Left kidney (tissue), 8 donors: ENCODE data around the gene HSBP1L1. TPM values are rescaled to one million over a fixed set of nuclear protein-coding genes. Genes with fewer than 3 reads are reported as not detected.

Source experiments
- DNase-seq: peaks from one replicate; pipeline ENCODE4 v3.0.0-alpha.2; 2013
- long read RNA-seq, 8 donors: transcript quantifications; one replicate each; lab custom pipeline, GENCODE V29; 2026
- polyA plus RNA-seq: library from polyadenylated mRNA; unstranded; fragments of 120-200 nt; gene quantifications from one replicate; pipeline ENCODE4 v1.2.1, GENCODE V29; 2013; ENCODE audit not compliant: insufficient read length

The HSBP1L1 gene
- 25.5 TPM for polyA plus RNA-seq
- long read RNA-seq, donor 1, transcript HSBP1L1-204 (1 exons, 775 nt) = major isoform, 33 of 46 reads
- long read RNA-seq, donor 1, transcript HSBP1L1-202 (2 exons, 1,057 nt) = minor isoform, 6 of 46 reads
- long read RNA-seq, donor 1, partial matches to known transcripts = 0 of 46 reads
- long read RNA-seq, donor 1, other reads (novel, unspliced or antisense) = 0 of 46 reads
- long read RNA-seq, donor 2, transcript HSBP1L1-201 (4 exons, 771 nt) = minor isoform, 6 of 175 reads
- long read RNA-seq, donor 2, transcript HSBP1L1-204 (1 exons, 775 nt) = major isoform, 25 of 175 reads
- long read RNA-seq, donor 2, partial matches to known transcripts = 130 of 175 reads
- long read RNA-seq, donor 2, other reads (novel, unspliced or antisense) = 12 of 175 reads
- long read RNA-seq, donor 3, transcript HSBP1L1-204 (1 exons, 775 nt) = major isoform, 12 of 15 reads
- long read RNA-seq, donor 3, partial matches to known transcripts = 0 of 15 reads
- long read RNA-seq, donor 3, other reads (novel, unspliced or antisense) = 0 of 15 reads
- long read RNA-seq, donor 4, partial matches to known transcripts = 0 of 4 reads
- long read RNA-seq, donor 4, other reads (novel, unspliced or antisense) = 0 of 4 reads
- long read RNA-seq, donor 5, transcript HSBP1L1-204 (1 exons, 775 nt) = major isoform, 22 of 39 reads
- long read RNA-seq, donor 5, transcript HSBP1L1-201 (4 exons, 771 nt) = minor isoform, 9 of 39 reads
- long read RNA-seq, donor 5, partial matches to known transcripts = 0 of 39 reads
- long read RNA-seq, donor 5, other reads (novel, unspliced or antisense) = 5 of 39 reads
- long read RNA-seq, donor 6, transcript HSBP1L1-204 (1 exons, 775 nt) = major isoform, 23 of 33 reads
- long read RNA-seq, donor 6, transcript HSBP1L1-201 (4 exons, 771 nt) = minor isoform, 7 of 33 reads
- long read RNA-seq, donor 6, partial matches to known transcripts = 0 of 33 reads
- long read RNA-seq, donor 6, other reads (novel, unspliced or antisense) = 0 of 33 reads
- long read RNA-seq, donor 7, transcript HSBP1L1-201 (4 exons, 771 nt) = minor isoform, 13 of 58 reads
- long read RNA-seq, donor 7, transcript HSBP1L1-204 (1 exons, 775 nt) = major isoform, 33 of 58 reads
- long read RNA-seq, donor 7, partial matches to known transcripts = 0 of 58 reads
- long read RNA-seq, donor 7, other reads (novel, unspliced or antisense) = 6 of 58 reads
- long read RNA-seq, donor 8, transcript HSBP1L1-204 (1 exons, 775 nt) = major isoform, 9 of 102 reads
- long read RNA-seq, donor 8, partial matches to known transcripts = 84 of 102 reads
- long read RNA-seq, donor 8, other reads (novel, unspliced or antisense) = 5 of 102 reads

GRCh38 chr18:79964330-79965118, at the start of gene HSBP1L1:
TSS of gene HSBP1L1 (plus strand) at chr18:79964643. CDS start at chr18:79964736, 93 bp downstream.
- DNase-seq = peak; percentile 57

- DNase-seq = no peak
These were observed 49.0 kb upstream of the HSBP1L1 start for GRCh38 chr18:79915161-79916127.

- no peak for DNase-seq
These were observed 48.3 kb upstream of the HSBP1L1 start for GRCh38 chr18:79916128-79916494.

DNA sequence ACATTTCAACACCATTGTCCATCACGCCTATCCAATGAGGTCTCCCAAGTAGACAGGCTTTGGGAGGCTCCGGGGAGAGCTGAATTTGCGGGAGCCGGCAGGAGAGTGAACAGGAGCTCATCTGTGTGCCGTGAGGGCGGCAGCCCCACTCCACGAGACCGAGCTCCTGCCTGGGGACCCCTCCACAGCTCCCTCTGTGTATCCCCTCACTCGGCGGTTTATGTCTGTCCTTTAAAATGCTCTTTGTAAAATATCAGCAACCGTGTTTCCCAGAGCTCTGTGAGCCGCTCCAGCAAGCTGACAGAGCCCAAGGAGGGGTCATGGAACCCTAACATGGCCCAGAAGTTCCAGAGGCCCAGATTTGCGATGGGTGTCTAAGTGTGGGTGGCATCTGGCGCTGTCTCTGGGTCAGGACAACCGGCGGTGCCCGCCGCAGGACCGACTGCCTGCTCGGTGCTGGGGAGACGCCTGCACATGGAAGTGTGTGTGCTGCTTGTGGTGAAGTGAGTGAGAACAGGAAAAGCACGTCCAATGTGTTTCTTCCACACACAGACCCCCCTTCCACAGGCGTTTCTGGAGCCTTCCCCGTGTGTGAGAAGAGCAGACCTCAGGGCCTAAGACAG, 47.8 kb upstream of the HSBP1L1 start:
- DNase-seq = no peak

GRCh38 chr18:79917169-79917852, 47.1 kb upstream of the HSBP1L1 start:
- DNase-seq = no peak

GRCh38 chr18:79917853-79918614, 46.4 kb upstream of the HSBP1L1 start:
- DNase-seq = no peak

DNA sequence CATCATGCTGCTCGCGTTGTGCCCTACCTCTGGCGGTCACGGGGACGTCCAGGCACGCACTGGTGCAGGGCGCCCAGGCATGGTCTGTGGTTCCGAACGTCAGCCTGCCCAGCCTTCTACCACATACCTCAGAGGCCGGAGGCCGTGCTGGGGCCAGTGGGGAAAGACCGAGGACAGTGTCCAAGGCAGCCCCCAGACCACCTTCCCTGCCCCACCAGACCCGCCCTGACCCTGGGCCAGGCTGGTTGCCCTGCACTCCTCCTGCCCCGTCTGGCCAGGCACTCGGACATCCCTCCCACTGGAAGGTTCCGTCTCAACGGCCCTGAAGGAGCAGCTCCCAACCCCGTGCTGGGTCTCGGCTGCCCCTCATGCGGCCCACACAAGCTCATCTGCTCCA, 45.8 kb upstream of the HSBP1L1 start:
- DNase-seq = no peak

- DNase-seq = no peak
These were observed 45.4 kb upstream of the HSBP1L1 start for GRCh38 chr18:79919089-79919488.

DNA sequence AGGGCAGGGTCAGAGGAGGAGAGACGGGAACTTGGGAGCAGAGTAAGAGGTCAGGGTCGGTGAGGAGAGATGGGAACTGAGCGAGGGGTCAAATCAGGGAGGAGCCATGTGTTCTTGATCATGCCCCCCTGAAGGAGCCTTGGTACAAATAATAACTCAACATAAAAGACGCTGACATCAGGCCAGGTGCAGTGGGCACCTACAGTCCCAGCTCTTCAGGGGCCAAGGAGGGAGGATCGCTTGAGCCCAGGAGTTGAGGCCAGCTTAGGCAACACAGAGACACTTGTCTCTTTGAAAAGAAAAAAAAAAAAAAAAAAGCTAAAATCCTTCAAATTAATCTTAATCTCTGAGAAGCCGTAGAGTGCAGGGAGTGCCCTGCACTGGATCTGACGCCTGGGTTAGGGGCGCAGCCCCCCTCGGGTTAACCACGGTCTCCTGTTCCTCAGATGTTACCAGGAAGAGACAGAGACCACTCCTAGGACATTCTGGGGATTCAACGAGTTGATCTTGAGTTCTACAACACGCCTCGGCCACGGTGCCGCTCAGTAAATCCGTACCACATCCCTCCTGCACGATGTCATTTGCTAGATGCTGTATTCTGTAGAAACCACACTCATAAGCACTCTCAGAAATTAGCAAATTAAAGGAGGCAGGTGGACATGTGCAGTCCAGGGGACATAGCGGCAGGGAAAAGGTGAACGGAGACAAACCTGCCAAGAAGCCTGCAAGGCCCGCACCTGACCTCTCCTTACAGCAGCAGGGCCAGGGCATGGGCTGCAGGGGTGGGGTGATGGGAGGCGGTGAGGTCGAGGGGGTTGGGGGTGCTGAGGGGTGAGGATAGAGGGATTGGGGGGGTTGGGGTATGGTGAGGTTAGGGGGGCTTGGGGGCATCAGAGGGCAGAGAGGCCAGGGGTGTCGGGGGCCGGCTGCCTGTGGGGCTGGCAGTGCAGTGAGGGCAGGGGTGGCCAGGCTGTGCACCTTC, 42.2 kb upstream of the HSBP1L1 start:
- no peak for DNase-seq

GRCh38 chr18:79922971-79923411, 41.5 kb upstream of the HSBP1L1 start:
- DNase-seq = no peak

DNA sequence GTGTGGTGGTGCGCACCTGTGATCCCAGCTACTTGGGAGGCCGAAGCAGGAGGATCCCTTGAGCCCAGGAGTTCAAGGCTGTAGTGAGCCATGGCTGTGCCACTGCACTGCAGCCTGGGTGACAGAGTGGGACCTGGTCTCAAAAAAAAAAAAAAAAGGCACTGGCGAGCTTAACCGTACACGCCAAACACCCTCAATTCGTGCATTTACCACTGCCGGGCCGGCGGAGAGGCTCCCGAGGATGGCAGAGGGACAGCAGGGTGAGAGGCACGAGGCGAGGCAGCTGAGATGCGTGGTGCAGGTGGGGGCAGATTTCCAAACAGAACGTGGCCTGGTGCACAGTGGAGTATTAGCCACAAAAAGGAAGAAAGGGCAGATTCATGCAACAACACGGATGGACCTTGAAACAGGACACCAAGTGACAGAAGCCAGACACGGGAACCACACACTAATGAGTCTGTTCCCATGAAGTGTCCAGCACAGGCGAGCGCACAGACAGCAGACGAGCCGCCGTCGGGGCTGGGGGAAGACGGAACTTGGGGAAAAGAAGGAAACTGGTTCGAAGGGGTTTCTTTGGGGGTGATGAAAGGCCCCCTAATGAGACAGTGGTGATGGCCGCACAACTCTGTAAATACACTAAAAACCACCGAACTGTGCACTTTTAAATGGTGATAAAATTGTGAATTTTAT, 40.4 kb upstream of the HSBP1L1 start:
- DNase-seq = no peak

DNA sequence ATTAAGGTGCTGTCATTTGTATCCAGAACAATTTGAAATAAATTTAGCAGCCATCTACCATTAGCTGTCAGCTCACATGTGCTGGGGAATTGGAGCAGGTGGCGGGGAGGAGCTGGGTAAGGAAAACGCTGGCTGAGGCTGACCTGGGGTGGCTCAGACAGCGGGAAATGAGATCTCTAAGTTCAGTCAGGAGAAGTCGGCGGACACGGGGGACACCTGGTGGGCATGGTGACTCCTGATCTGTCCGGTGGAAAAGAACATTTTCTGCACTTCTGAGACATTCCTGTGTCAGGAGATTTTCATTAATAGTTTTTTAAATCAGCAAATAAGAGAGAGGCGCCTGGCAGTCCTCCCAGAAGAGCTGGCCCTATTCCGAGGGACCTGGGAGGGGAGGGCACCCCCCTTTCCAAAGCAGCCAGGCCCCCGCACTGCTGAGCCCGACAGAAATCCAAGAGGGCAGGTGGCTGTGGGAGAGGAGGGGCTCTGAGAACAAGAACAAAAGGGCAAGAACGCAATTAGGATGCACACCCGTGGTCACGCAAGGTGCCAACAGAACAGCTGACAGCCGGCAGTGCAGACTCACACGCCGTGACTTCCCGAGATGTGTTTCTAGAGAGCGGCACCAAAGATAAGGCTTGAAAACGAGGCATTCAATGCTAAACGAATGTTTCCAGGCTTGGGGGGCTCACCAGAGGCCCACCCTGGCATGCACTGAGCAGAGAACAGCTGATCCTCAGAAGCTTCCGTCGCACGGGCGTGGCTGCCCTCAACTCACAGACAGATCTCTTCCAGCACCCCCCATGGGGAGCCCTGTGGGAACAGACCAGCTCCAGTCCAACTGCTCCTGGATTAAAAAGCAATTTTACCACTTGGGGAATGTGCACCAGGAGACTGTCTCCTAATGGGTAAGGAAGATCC, 39.4 kb upstream of the HSBP1L1 start:
- peak; percentile 35 for DNase-seq

- DNase-seq = no peak
These were observed 38.1 kb upstream of the HSBP1L1 start for GRCh38 chr18:79926306-79926705.

DNA sequence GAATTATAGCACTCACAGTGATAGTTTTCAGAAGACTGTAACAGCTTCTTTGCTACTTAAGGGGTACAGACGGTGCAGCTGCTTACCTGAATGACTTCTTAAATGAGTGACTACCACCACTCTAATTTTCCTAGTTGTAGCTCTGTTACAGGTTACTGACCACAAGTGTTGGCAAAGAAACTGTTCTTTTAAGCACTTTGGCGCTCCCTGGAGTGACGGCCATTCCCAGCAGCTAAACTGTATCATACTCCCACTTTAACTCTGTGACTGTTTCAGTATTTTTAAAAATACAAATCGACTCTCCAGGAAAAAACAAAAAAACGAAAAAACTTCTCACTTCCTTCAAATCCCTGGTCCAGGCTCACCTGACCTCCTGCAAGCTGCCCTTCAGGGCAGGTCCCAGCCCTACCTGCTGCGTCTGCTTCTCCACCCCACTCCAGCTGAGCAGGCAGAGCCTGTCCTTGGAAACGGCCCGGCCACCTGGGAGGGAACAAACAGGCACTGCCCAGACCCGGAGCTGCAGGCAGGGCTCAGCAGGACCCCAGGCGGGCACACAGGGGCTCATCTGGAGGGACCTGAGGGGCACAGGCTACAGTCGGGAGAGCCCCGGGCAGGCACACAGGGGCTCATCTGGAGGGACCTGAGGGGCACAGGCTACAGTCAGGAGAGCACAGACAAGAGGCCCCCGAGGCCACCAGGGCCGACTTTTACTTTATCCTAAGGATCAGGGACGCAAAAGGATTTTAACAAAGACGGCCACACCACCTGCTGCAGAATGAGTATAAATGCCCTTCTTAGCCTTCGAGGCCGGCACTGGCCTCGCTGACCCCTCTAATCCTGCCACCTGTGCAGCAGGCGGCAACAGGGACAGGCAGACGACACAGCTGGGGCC, 37.5 kb upstream of the HSBP1L1 start:
- no peak for DNase-seq
